ENCODE data around the gene RTN4RL1.

DNA sequence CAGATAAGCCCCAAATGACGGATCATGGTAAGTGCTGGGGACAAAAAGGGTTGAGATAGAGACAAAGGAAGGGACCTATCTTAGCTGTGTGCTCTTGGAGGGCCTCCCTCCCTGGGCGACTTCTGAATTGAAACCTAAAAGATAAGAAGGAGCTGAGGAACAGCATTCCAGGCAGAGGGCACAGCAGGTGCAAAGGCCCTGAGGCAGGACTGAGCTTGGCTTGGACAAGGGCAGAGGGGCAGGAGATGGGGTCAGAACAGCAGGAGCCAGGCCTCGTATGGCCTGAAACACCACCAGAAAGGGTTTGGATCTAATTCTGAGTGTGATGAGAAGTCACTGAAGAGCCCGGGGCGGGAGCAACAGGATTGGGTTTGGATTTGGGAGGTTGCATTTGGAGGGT, 75.4 kb downstream of the RTN4RL1 start:
- TF ChIP-seq, protein P1, sequence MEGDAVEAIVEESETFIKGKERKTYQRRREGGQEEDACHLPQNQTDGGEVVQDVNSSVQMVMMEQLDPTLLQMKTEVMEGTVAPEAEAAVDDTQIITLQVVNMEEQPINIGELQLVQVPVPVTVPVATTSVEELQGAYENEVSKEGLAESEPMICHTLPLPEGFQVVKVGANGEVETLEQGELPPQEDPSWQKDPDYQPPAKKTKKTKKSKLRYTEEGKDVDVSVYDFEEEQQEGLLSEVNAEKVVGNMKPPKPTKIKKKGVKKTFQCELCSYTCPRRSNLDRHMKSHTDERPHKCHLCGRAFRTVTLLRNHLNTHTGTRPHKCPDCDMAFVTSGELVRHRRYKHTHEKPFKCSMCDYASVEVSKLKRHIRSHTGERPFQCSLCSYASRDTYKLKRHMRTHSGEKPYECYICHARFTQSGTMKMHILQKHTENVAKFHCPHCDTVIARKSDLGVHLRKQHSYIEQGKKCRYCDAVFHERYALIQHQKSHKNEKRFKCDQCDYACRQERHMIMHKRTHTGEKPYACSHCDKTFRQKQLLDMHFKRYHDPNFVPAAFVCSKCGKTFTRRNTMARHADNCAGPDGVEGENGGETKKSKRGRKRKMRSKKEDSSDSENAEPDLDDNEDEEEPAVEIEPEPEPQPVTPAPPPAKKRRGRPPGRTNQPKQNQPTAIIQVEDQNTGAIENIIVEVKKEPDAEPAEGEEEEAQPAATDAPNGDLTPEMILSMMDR (conservative IDR thresholded peaks at IDR 0.05; ENCODE audit: low read length) = no peak
- TF ChIP-seq EZH2phosphoT487 (IDR thresholded peaks at IDR 0.05; ENCODE audit: borderline replicate concordance) = no peak

All from Loucy (cell line).